MG63 (cell line): Measurements from ENCODE around the gene NOXA1. TPM values are rescaled to one million over a fixed set of nuclear protein-coding genes. Genes with fewer than 3 reads are reported as not detected.
"Not testable (repeated sequence)": the region's sequence is repeated elsewhere in the genome, so short reads cannot be mapped to it uniquely, and the experiment has no call there.

Experiments used
- DNase-seq: peaks from one replicate; pipeline ENCODE4 v3.0.0-alpha.2; 2020
- H3K27me3 ChIP-seq: fragments of 250-450 bp; sonication (Bioruptor Pico); 2 replicates; pipeline ENCODE4 v1.5.1; 2020; ENCODE audit warnings: mild to moderate bottlenecking, moderate library complexity
- H3K36me3 ChIP-seq: fragments of 250-450 bp; sonication (Bioruptor Pico); 2 replicates; pipeline ENCODE4 v1.5.1; 2020; ENCODE audit warnings: mild to moderate bottlenecking, moderate library complexity
- H3K4me3 ChIP-seq: fragments of 250-450 bp; sonication (Bioruptor Pico); 2 replicates; pipeline ENCODE4 v1.5.1; 2020; ENCODE audit warnings: mild to moderate bottlenecking, moderate library complexity
- H3K9me3 ChIP-seq: fragments of 250-450 bp; sonication (Bioruptor Pico); 2 replicates; pipeline ENCODE4 v1.5.1; 2020; ENCODE audit warnings: mild to moderate bottlenecking, moderate library complexity
- total RNA-seq: library from RNA; depleted of rRNA; stranded (reverse); fragments of >200 nt; shearing (Covaris generic); gene quantifications from 2 replicates; pipeline ENCODE4 v1.2.3, GENCODE V29; 2014; ENCODE audit warnings: low replicate concordance

The NOXA1 gene
- total RNA-seq, 1 experiment from 2014 or later = not detected

DNA sequence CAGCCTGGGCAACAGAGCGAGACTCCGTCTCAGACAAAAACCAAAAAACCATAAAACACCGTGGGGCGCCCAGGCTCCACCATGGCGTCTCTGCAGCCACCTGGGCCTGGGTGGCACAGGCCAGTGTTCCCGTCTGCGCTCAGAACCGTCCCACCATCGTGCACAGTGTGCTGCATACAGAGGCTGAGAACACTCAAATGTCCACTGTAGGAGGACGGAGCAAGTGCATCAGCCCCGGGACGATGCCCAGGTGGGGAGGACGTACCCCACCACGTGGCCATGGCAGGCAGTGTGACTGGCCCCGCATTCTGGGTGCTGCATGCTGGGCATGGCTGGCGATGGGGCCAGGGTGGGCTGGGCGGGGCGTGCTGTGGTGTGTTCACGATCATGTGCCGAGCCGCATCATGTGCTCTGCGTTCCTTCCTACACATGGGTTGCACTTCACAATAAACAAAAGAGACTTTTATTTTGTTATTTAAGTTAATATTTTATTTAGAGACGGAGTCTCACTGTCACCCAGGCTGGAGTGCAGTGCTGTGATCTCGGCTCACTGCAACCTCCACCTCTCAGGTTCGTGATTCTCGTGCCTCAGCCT lies 38.0 kb upstream of the NOXA1 start:
- DNase-seq = no peak
- no peak overlapping the region for H3K4me3 ChIP-seq
- no peaks in the 10 kb centered on the region for H3K36me3 ChIP-seq
- no peaks in the 10 kb centered on the region for H3K27me3 ChIP-seq
- no peaks in the 10 kb centered on the region for H3K9me3 ChIP-seq

DNA sequence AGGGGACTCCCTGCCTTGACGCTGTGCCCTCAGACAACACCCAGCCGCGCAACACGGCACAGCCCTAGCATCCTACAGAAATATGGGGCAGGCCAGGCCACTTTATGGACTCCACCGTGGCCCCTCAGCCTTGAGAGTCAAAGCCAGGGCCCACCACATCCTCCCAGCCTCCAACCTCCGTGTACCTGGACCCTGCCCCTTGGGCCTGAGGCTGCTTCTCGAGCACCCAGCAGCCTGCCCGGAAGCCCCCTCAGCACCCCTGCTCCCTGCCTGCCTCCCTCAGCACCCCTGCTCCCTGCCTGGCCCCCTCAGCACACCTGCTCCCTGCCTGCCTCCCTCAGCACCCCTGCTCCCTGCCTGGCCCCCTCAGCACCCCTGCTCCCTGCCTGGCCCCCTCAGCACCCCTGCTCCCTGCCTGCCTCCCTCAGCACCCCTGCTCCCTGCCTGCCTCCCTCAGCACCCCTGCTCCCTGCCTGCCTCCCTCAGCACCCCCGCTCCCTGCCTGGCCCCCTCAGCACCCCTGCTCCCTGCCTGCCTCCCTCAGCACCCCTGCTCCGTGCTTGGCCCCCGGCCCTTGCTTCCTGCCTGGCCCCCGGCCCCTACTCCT lies 36.6 kb upstream of the NOXA1 start:
- DNase-seq, H3K36me3 ChIP-seq, H3K9me3 ChIP-seq, H3K4me3 ChIP-seq, H3K27me3 ChIP-seq: not testable (repeated sequence)

- no peaks in the 10 kb centered on the region for H3K27me3 ChIP-seq
- no peaks in the 10 kb centered on the region for H3K36me3 ChIP-seq
- no peak for DNase-seq
- H3K9me3 ChIP-seq = no peaks in the 10 kb centered on the region
- no peak overlapping the region for H3K4me3 ChIP-seq
Measured at GRCh38 chr9:137387114-137387890, 35.9 kb upstream of the NOXA1 start.

DNA sequence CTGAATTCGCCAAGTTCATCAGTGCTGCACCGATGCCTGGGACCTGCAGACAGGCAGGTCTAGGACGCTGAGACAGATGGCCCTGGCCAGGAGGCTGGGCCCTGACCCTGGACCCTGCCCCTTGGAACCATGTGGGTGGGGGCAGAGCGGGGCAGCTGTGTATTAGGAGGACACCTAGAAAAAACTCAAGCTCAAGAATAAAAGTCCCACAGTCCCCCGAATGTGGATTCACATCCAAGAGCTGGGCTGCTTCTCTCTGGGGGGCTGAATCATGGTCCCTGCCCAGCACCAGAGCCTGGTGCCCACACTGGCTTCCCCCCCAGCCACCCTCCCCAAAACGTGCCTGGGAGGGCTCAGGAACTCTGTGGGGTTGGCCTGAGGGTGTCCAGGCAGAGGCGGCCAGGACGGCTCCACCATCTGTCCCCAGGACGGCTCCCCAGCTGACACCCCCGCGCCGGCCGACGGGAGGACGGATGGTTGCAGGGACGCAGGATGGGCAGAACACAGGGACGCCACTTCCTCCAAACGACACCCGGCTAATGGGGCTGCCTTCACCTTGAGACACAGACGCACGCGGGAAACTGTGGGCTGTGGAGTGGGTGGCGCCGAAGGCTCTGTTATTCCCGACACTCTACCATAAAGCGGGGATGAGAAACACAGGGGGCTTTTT lies 35.2 kb upstream of the NOXA1 start:
- no peak overlapping the region for H3K4me3 ChIP-seq
- H3K36me3 ChIP-seq = no peaks in the 10 kb centered on the region
- H3K27me3 ChIP-seq = no peaks in the 10 kb centered on the region
- H3K9me3 ChIP-seq = no peaks in the 10 kb centered on the region
- no peak for DNase-seq

DNA sequence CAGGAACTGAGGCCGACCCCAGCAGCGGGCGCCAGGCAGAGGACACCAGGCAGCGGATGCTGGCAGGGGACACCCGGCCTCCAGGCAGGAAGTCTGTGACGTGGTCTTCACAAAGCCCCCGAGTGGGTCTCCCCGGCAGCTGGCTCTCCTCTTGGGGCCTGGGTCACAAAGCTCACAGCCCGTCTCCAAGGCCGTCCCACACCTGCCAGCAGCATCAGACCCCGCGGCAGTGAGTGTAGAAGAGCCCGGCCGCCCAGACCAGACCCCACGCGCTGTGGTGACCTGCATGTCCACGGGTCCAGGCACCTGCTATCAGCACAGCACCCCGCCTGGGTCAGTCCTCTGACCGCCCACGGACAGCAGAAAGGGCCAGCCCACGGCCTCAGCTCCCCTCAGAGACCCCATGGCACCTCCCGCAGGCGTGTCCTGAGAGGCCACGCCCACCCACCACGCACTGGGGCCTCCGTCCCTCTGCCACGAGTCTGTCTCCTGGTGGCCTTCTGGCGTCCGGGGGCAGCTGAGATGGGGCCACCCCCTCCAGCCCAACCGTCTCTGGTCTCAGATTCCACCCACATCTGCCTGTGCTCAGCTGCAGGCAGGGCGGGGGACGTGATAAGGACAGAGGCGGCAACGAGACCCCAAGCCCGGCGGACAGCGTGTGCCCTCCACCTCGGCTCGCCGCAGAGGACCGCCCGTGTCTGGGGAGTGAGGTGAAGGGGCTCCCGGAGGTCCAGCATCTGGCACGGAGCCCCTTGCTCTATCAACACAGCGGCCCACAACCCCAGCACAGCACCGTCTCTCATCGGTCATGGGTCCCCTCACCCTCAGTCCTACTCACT lies 34.4 kb upstream of the NOXA1 start:
- H3K36me3 ChIP-seq = no peaks in the 10 kb centered on the region
- no peak overlapping the region for H3K4me3 ChIP-seq
- DNase-seq = no peak
- H3K9me3 ChIP-seq = no peaks in the 10 kb centered on the region
- no peaks in the 10 kb centered on the region for H3K27me3 ChIP-seq

GRCh38 chr9:137389428-137389746 lies 33.8 kb upstream of the NOXA1 start:
- no peak for DNase-seq
- no peaks in the 10 kb centered on the region for H3K27me3 ChIP-seq
- no peak overlapping the region for H3K4me3 ChIP-seq
- no peaks in the 10 kb centered on the region for H3K9me3 ChIP-seq
- no peaks in the 10 kb centered on the region for H3K36me3 ChIP-seq

DNA sequence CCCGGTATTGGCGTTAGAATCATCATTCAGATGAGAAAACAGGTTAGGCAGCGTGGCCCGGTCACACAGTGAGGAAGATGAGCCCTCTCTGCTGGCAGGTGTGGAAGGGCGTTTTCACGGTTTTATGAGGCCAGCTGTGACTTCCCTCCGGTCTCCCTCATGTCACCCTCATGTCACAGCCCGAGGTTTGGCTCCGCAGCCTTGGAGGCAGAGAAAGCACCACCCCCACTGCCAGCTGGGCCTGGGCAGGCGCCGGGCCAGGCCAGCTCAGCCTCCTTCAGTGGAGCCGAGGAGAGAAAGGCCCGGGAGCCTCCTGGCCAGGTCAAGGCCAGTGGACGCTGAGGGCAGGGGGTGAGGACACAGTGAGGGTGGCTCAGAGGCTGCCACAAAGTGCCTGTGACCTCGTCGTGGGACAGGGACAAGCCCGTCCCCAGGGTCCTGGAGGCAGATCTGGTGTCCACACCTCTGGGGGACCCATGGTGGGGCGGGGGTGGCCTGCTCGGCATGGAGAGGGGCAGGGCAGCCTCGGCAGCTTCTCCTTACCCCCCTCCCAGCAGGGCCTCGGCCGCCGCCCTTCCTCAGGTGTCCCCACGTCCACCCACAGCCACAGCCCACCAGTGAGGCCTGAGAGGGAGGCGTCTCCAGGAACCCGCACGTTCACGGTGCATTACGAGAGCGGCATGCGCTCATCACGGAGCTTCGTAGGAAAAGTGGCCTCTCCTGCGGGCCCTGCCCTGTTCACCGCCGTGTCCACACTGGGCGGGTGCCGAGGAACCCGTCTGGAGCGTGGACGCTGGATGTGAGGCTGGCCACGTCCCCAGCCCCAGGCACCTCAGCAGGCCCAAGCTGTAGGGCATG lies 32.4 kb upstream of the NOXA1 start:
- DNase-seq = no peak
- no peak overlapping the region for H3K4me3 ChIP-seq
- H3K9me3 ChIP-seq = no peaks in the 10 kb centered on the region
- no peaks in the 10 kb centered on the region for H3K36me3 ChIP-seq
- H3K27me3 ChIP-seq = no peaks in the 10 kb centered on the region

GRCh38 chr9:137391411-137391754 lies 31.8 kb upstream of the NOXA1 start:
- Histone ChIP-seq H3K27me3 (no peaks in the 10 kb centered on the region), H3K9me3 (no peaks in the 10 kb centered on the region), H3K4me3 (no peak overlapping the region), H3K36me3 (no peaks in the 10 kb centered on the region)
- no peak for DNase-seq

DNA sequence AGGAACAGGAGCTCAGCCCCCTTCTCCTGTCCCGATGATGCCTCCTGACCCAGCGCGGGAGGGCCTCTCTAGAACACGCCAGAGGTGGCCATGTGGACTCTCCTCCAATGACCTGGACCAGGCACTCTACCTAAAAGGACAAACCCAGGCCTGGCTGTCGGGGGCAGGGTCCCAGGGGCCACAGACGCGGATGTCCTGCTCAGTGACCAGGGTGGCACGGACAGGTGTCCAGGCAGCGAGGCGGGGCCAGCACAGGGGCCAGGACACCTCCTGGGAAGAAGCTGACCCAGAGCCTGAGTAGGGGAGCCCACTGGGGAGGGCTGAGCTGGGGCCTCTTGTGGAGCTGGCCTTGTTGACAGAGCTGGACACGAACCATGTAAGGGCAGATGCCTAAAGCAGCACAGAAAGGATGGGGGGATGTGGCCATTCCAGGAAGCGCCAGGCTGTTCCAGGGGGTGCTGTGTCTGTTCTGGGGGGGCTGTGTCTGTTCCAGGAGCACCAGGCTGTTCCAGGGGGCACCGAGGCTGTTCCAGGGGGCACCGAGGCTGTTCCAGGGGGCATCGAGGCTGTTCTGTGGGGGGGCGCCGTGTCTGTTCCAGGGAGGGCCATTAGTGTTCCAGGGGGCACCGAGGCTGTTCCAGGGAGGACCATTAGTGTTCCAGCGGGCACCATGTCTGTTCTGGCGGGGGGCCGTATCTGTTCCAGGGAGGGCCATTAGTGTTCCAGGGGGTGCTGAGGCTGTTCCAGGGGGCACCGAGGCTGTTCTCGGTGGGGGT lies 30.8 kb upstream of the NOXA1 start:
- no peaks in the 10 kb centered on the region for H3K9me3 ChIP-seq
- DNase-seq = no peak
- no peaks in the 10 kb centered on the region for H3K27me3 ChIP-seq
- no peaks in the 10 kb centered on the region for H3K36me3 ChIP-seq
- no peak overlapping the region for H3K4me3 ChIP-seq

GRCh38 chr9:137393176-137394150 lies 29.7 kb upstream of the NOXA1 start:
- Histone ChIP-seq H3K9me3 (no peaks in the 10 kb centered on the region), H3K4me3 (no peak overlapping the region), H3K36me3 (no peaks in the 10 kb centered on the region), H3K27me3 (no peaks in the 10 kb centered on the region)
- no peak for DNase-seq

GRCh38 chr9:137394866-137395665 lies 28.1 kb upstream of the NOXA1 start:
- Histone ChIP-seq H3K9me3 (no peaks in the 10 kb centered on the region), H3K36me3 (no peaks in the 10 kb centered on the region), H3K27me3 (no peaks in the 10 kb centered on the region), H3K4me3 (no peak overlapping the region)
- no peak for DNase-seq

DNA sequence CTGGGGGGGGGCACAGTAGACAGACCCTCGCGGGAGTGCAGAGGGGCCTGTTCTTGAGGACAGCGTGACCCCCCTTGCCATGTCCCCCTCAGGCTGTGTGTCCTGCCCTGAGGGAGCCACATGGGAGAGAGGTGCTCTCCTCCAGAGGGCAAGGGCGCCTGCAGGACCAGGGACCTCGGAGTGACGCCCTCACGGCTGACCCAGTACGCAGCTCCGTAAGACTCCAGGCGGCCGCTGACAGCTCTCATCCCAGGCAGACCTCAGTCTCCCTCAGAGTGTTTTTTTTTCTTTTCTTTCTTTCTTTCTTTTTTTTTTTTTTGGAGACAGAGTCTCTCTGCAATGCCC lies 27.6 kb upstream of the NOXA1 start:
- no peak overlapping the region for H3K4me3 ChIP-seq
- H3K36me3 ChIP-seq = no peaks in the 10 kb centered on the region
- no peaks in the 10 kb centered on the region for H3K27me3 ChIP-seq
- no peaks in the 10 kb centered on the region for H3K9me3 ChIP-seq
- no peak for DNase-seq

GRCh38 chr9:137396227-137396626 lies 27.0 kb upstream of the NOXA1 start:
- Histone ChIP-seq H3K27me3 (no peaks in the 10 kb centered on the region), H3K36me3 (no peaks in the 10 kb centered on the region), H3K9me3 (no peaks in the 10 kb centered on the region), H3K4me3 (no peak overlapping the region)
- DNase-seq = no peak
